Activated gamma-delta T cell (primary cell): ENCODE results near the gene ANKRD50.

ENCODE experiments used
- DNase-seq: peaks from one replicate; lab custom pipeline; 2025; lab: John Stamatoyannopoulos, UW
- total RNA-seq, 2 donors: gene quantifications; one replicate each; lab custom pipeline; 2026; lab: John Stamatoyannopoulos, UW

Gene ANKRD50, protein sequence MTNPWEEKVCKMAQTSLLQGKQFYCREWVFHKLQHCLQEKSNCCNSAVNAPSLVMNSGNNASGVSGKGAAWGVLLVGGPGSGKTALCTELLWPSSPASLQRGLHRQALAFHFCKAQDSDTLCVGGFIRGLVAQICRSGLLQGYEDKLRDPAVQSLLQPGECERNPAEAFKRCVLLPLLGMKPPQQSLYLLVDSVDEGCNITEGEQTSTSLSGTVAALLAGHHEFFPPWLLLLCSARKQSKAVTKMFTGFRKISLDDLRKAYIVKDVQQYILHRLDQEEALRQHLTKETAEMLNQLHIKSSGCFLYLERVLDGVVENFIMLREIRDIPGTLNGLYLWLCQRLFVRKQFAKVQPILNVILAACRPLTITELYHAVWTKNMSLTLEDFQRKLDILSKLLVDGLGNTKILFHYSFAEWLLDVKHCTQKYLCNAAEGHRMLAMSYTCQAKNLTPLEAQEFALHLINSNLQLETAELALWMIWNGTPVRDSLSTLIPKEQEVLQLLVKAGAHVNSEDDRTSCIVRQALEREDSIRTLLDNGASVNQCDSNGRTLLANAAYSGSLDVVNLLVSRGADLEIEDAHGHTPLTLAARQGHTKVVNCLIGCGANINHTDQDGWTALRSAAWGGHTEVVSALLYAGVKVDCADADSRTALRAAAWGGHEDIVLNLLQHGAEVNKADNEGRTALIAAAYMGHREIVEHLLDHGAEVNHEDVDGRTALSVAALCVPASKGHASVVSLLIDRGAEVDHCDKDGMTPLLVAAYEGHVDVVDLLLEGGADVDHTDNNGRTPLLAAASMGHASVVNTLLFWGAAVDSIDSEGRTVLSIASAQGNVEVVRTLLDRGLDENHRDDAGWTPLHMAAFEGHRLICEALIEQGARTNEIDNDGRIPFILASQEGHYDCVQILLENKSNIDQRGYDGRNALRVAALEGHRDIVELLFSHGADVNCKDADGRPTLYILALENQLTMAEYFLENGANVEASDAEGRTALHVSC (N-terminal part only)
- total RNA-seq, result 5.7 to 6.8 reads per million in 2 donors

DNA sequence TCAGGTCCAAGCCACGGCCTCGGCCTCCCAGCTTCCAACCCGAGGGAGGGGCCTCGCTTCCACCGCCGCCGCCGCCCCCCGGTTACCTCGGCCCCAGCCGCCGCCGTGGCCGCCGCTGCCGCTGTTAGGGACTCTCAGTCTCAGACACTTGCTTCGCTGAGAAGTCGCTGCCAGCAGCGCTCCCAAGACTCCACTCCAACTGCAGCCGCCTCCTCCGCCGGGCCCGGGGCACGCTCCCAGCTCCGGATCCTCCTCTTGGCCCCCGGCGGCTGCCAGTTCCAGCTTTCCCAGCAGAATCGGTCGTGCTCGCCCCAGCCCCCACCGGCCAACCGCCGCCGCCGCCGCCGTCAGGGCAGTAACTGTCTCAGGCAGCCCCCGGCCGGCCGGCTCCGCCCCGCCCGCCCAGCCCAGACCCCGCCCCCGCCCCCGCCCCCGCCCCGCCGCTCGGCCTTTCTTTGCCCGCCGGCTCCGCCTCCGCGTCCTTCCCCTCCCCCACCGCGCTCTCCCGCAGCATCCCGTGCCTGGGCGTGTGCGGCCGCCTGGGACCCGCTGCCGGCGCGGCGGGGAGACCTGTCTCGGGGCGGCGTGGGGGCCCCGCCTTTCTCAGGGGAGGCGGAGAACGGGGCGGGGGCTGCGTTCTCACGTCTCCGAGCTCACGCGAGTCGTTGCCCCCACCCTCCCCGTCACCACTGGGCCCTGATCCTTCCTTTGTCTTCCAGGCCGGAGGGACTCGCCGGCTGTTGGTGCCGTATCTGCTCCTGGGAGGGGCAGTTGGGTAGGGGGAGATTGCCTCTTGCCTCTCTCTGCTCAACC, at the start of gene ANKRD50:
Gene ANKRD50, minus strand, starts transcription at position 361 of the 813 bp plus-strand sequence. CDS start 2,221 bp downstream, outside the sequence.
- DNase-seq, result peak; percentile 47

DNA sequence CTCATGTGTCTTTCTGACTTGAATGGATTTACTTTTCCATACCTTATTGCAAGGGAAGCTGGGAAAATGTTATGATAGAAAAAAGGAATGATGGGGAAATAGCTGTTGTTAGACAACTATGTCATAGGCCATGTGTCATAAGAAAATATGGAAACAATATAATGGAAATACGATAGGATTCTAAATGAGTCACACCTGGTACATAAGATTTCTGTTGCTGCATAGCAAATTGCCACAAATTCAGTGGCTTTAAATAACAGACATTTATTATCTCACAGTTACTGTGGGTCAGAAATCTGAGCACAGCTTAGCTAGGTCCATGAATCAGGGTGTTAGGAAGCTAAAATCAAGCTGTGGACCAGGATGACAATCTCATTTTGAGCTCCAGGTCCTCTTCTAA, 44.6 kb upstream of the ANKRD50 start:
- DNase-seq, result no peak

- no peak for DNase-seq
Measured at GRCh38 chr4:124754681-124755080, 42.1 kb upstream of the ANKRD50 start.

DNA sequence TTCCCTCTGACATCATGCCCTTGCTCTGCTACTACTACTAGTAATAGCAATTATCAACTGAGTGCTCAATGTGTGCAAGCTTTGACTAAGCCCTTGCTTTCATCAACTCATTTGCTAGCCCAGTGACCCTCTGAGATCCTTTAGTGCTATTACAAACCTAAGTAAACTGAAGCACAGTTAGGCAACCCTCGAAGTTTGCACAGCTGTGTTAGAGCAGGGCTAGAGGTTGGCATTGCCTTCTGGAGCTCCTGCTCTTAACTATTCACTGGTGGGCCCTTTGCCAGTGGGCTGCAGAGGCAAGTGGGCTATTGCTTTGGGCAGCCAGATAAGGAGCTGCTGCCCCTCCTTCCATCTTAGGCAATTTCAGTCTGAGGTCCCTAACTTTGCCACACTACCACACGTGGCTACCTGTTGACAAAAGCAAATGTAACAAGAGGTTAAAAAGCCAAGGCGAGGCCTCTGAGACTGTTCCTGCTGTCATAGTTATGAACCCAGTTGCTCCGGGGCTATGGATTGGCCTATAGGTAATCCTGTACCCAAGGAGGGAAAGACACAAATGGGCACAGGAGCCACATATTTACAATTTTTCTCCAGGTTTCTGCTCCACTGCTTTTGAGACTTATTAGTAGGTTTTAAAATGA, 41.5 kb upstream of the ANKRD50 start:
- no peak for DNase-seq

- DNase-seq, result no peak
Measured at GRCh38 chr4:124749421-124749820, 36.9 kb upstream of the ANKRD50 start.

DNA sequence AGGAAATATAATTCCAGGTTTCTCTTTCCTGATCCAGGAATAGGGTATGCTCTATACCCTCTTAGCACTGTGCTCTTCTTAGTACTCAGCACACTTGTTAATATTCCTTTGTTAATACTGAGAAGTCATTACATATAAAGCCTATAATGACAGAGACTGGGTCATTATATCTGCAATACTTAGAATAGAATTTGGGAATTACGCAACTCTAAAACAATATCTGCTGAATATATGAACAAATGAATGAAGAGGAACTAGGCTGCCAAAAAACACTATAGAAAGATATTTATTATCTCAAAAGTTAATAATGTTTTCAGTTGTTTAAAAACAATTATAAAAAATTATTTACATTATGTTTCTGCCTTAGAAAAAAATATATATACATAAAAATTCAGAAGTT, 36.4 kb upstream of the ANKRD50 start:
- no peak for DNase-seq

GRCh38 chr4:124745985-124746801, 33.7 kb upstream of the ANKRD50 start:
- DNase-seq, result no peak

DNA sequence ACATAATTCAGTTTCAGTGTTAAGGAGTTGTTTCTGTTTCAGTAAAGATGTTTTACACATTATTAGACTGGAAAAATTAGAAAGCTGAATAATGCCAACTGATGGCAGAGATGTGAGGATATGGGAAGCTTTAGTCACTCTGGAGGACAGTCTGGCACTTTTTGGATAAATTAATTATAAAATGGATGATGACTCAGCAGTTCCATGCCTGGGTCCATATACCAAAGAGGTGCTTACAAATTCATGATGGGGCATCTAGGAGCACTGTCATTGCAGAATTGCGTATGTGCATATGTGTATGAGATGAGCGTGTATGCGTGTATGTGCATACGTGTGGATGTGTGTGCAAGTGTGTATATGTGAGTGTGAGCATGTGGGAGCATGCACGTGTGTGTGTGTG, 31.2 kb upstream of the ANKRD50 start:
- no peak for DNase-seq

DNA sequence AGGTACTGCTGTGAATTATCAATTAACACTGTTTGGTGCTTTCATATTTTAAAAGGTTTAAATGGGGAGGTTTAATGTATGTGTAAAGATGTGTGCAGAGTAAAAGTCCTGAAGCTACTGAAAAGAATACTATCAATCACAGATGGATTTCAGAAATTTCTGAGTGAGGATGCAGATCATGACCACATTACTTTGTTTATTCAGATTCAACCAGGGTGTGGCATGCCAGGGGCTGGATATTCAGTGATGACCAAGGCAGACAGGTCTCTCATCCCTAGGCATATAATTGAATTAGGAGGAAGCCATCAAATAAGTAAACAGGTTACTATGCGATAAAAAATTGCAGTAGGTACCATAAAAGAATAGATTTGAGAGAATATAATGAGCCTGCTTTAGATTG, 28.0 kb upstream of the ANKRD50 start:
- DNase-seq, result no peak

GRCh38 chr4:124738994-124739393, 26.5 kb upstream of the ANKRD50 start:
- DNase-seq, result no peak

GRCh38 chr4:124737619-124738018, 25.1 kb upstream of the ANKRD50 start:
- DNase-seq, result no peak

GRCh38 chr4:124736526-124736925, 24.0 kb upstream of the ANKRD50 start:
- no peak for DNase-seq

- no peak for DNase-seq
Measured at GRCh38 chr4:124727331-124727890, 14.9 kb upstream of the ANKRD50 start.

- no peak for DNase-seq
Measured at GRCh38 chr4:124726269-124726668, 13.7 kb upstream of the ANKRD50 start.

GRCh38 chr4:124722071-124722470, 9.5 kb upstream of the ANKRD50 start:
- no peak for DNase-seq

DNA sequence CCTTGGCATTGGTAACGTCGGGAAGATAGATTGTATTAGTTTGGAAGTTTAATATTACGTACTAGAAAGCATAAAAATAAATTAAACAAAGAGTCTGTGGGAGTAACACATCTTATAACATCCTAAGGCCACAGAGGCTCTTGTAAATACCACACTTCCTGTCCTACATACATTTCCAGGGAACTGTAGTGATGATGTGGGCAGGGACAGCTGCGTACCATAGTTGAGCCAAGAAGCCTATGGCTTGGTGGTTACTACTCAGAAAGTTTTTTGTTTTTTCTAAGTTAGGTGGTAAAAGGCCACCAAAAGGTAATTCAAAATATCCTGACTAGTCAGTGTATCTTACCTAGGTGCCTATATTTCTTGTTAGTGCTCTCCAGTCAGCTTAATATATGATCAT, 4.6 kb upstream of the ANKRD50 start:
- DNase-seq, result no peak

- DNase-seq, result no peak
Measured at GRCh38 chr4:124713185-124713592, 657 bp upstream of the ANKRD50 start.

GRCh38 chr4:124711471-124712371, 811 bp downstream of the ANKRD50 start:
- no peak for DNase-seq

DNA sequence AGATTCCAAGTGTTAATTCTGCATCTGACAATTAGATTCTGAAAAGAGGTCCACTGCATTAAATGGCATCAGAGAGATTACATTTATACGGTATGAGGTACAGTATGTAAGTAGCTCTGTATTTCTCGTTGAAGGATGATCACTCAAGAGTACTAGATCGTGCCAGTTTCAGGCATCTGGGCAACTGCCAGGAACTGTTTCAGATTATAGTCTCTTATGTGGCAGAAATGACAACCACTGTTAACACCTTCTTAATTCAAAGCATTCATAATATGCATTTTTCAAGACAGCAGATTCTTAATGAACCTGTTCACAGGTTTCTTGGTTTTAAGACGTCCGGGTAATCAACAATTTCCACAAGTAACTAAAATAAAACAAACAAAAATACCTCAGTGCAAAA, 1.6 kb downstream of the ANKRD50 start:
- DNase-seq, result no peak
